Keratinocyte (primary cell): ENCODE data around the gene MTFP1. TPM values are rescaled to one million over a fixed set of nuclear protein-coding genes. Genes with fewer than 3 reads are reported as not detected.
A peak's percentile ranks its signal among the peaks of the same experiment; 100 is the strongest.

Source experiments
- DNase-seq: peaks from one replicate; pipeline ENCODE4 v3.0.0-alpha.2; 2011; ENCODE audit warnings: low read depth, missing footprints, low spot score
- FAIRE-seq: peaks from 2 replicates; lab custom pipeline; 2011; peaks lifted over from hg19 to GRCh38; lab: Jason Lieb, UNC
- H2AFZ ChIP-seq: 2 replicates; pipeline ENCODE4 v1.6.0; 2012; ENCODE audit warnings: low read length, control low read depth, inconsistent platforms; ENCODE audit not compliant: control insufficient read depth
- H3K27ac ChIP-seq: 2 replicates; pipeline ENCODE4 v1.5.1; 2011; ENCODE audit warnings: low read length; ENCODE audit not compliant: control insufficient read depth, insufficient read depth
- H3K27me3 ChIP-seq: 3 replicates; pipeline ENCODE4 v1.6.0; 2011; ENCODE audit warnings: low read length; ENCODE audit not compliant: control insufficient read depth, insufficient read depth; ENCODE audit errors: extremely low read depth
- H3K36me3 ChIP-seq, 2 experiments: 2 replicates in 1 of 2; 3 replicates in 1 of 2; pipeline ENCODE4 v1.5.1; 2011; ENCODE audit warnings: low read length in 2 of 2, mild to moderate bottlenecking in 1 of 2; ENCODE audit not compliant: control insufficient read depth in 2 of 2, insufficient read depth in 2 of 2; ENCODE audit errors: extremely low read depth in 1 of 2
- H3K4me1 ChIP-seq: 3 replicates; pipeline ENCODE4 v1.5.1; 2011; ENCODE audit warnings: low read length; ENCODE audit not compliant: control insufficient read depth, insufficient read depth; ENCODE audit errors: extremely low read depth
- H3K4me2 ChIP-seq: 3 replicates; pipeline ENCODE4 v1.6.0; 2011; ENCODE audit warnings: low read depth, low read length; ENCODE audit not compliant: control insufficient read depth, insufficient read depth; ENCODE audit errors: extremely low read depth
- H3K4me3 ChIP-seq, 3 experiments: fragments of 200-600 bp in 1 of 3; sonication (generic) in 1 of 3; 2 replicates in 2 of 3; 3 replicates in 1 of 3; pipeline ENCODE4 v1.5.1; 2011 to 2016; ENCODE audit warnings: low read length in 3 of 3, mild to moderate bottlenecking in 3 of 3, control low read depth in 2 of 3, inconsistent platforms in 1 of 3, low read depth in 1 of 3, mixed read lengths in 1 of 3, mixed run types in 1 of 3, moderate library complexity in 1 of 3; ENCODE audit not compliant: control insufficient read depth in 2 of 3, insufficient read depth in 2 of 3; ENCODE audit errors: extremely low read depth in 1 of 3
- H3K79me2 ChIP-seq: 2 replicates; pipeline ENCODE4 v1.6.0; 2012; ENCODE audit warnings: low read length; ENCODE audit not compliant: control insufficient read depth, insufficient read depth
- H3K9ac ChIP-seq: 3 replicates; pipeline ENCODE4 v1.6.0; 2011; ENCODE audit warnings: low read length; ENCODE audit not compliant: control insufficient read depth, insufficient read depth; ENCODE audit errors: extremely low read depth
- H3K9me1 ChIP-seq: 3 replicates; pipeline ENCODE4 v1.6.0; 2011; ENCODE audit warnings: low read length; ENCODE audit not compliant: control insufficient read depth, insufficient read depth; ENCODE audit errors: extremely low read depth
- H3K9me3 ChIP-seq: 2 replicates; pipeline ENCODE4 v1.5.1; 2012; ENCODE audit warnings: low read depth, low read length; ENCODE audit not compliant: control insufficient read depth
- H4K20me1 ChIP-seq: 3 replicates; pipeline ENCODE4 v1.6.0; 2011; ENCODE audit warnings: low read length; ENCODE audit not compliant: control insufficient read depth, insufficient read depth; ENCODE audit errors: extremely low read depth
- EZH2 ChIP-seq: IDR thresholded peaks from one replicate; pipeline ENCODE4 v1.6.1; 2012; ENCODE audit warnings: inconsistent platforms, mild to moderate bottlenecking, low read length, moderate library complexity
- dilution Hi-C: fragments of 300-500 bp; cut with MboI; formaldehyde crosslinking; loops from one replicate; pipeline ENCODE4 v1.7.0; 2020; ENCODE audit warnings: low sequenced_read_pairs; ENCODE audit not compliant: extremely low pct_ligation_motif_present
- polyA plus RNA-seq, 5 experiments: library from polyadenylated mRNA; depleted of rRNA in 3 of 5; stranded (reverse) in 3 of 5; stranded (forward) in 1 of 5; unstranded in 1 of 5; fragments of >200 nt; gene quantifications; 1 replicate in 1 of 5; 2 replicates in 3 of 5; 3 replicates in 1 of 5; pipeline versions ENCODE4 v1.2.1 to v1.2.3, GENCODE V29; 2011 to 2012; ENCODE audit warnings: missing spikeins in 2 of 5, low read depth in 1 of 5, low replicate concordance in 1 of 5
- TF ChIP-seq, protein P1 (sequence below), 3 experiments: IDR thresholded peaks in 1 of 3; conservative IDR thresholded peaks in 1 of 3; optimal IDR thresholded peaks in 1 of 3; 2 replicates in 2 of 3; 3 replicates in 1 of 3; pipeline versions ENCODE3 to v1.5.1; 2011; ENCODE audit warnings: low read length in 3 of 3, mild to moderate bottlenecking in 3 of 3, moderate library complexity in 2 of 3, control low read depth in 1 of 3, inconsistent platforms in 1 of 3; ENCODE audit not compliant: insufficient read depth in 2 of 3; ENCODE audit errors: extremely low read depth in 1 of 3

MTFP1 gene
- polyA plus RNA-seq, 1 donor (not counting 4 experiments of a cell fraction or from before 2014, with no cell fraction given), result 8.4 TPM

DNA sequence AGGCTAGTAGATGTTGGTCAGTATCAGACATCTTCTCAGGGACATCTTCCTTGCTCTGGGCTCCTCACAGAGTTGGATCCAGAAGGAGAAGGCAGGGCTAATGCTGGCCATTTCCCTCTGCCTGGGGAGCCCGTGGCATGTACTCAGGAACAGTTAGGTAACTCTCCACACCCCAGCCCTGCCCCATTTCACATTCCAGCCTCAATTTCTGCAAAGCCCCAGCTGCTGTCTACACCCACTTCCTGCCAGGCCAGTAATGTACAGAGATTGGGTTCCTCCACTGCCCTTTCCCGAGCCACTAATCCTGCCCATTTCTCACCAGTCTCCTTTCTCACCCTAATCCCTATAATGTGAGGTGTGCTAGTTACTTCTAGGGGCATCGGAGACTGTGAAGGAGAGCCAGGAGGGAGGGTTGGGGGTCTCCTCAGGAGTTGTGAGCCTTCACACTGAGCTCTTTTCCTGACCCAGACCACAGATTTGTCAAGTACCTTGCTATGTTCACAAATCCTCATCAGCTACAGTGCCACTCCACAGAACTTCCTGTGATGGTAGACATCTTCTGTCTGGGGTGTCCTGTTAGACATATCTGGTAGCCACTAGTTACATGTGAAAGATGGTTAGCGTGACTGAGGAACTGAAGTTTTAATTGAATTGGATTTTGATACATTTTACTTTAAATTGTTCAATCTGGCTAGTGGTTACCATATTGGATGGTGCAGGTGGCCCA, 47.6 kb downstream of the MTFP1 start:
- dilution Hi-C loops, result no loop called here
- Histone ChIP-seq H2AFZ (peak overlapping the region; percentile 19), H3K27ac (no peak overlapping the region), H3K27me3 (peaks cover 10% of the 10 kb centered on the region), H3K9ac (no peak overlapping the region), H3K9me1 (no peaks in the 10 kb centered on the region), H3K4me1 (peaks cover 7% of the 10 kb centered on the region), H4K20me1 (no peaks in the 10 kb centered on the region), H3K9me3 (no peaks in the 10 kb centered on the region), H3K4me3 (no peak overlapping the region), H3K36me3 (no peaks in the 10 kb centered on the region), H3K4me2 (peak overlapping the region; percentile 39), H3K79me2 (no peaks in the 10 kb centered on the region)
- TF ChIP-seq, protein P1, sequence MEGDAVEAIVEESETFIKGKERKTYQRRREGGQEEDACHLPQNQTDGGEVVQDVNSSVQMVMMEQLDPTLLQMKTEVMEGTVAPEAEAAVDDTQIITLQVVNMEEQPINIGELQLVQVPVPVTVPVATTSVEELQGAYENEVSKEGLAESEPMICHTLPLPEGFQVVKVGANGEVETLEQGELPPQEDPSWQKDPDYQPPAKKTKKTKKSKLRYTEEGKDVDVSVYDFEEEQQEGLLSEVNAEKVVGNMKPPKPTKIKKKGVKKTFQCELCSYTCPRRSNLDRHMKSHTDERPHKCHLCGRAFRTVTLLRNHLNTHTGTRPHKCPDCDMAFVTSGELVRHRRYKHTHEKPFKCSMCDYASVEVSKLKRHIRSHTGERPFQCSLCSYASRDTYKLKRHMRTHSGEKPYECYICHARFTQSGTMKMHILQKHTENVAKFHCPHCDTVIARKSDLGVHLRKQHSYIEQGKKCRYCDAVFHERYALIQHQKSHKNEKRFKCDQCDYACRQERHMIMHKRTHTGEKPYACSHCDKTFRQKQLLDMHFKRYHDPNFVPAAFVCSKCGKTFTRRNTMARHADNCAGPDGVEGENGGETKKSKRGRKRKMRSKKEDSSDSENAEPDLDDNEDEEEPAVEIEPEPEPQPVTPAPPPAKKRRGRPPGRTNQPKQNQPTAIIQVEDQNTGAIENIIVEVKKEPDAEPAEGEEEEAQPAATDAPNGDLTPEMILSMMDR (optimal IDR thresholded peaks at IDR 0.05 in 1 of 3, IDR thresholded peaks at IDR 0.05 in 1 of 3, conservative IDR thresholded peaks at IDR 0.05 in 1 of 3; ENCODE audit: extremely low read depth in 1 of 3, insufficient read depth in 2 of 3, low read length in 3 of 3), result no peak
- no peak for TF ChIP-seq EZH2
- FAIRE-seq (no peak), DNase-seq (no peak)

DNA sequence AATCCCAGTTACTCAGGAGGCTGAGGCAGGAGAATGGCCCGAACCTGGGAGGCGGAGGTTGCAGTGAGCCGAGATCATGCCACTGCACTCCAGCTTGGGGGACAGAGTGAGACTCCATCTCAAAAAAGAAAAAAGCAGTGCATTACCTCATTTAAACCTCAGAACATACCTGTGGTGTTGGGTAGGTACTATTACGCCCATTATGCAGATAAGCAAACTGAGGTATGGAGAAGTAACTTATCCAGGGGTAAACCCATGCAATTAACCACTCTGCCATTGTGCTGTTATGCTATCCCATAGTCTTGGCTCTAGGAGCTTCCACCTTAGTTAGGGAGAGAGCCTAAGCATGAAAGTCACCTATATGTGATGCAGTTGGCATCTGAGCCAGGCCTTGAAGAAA, 48.6 kb downstream of the MTFP1 start:
- Histone ChIP-seq H3K9me1 (no peaks in the 10 kb centered on the region), H3K36me3 (no peaks in the 10 kb centered on the region), H3K9me3 (no peaks in the 10 kb centered on the region), H3K27ac (no peak overlapping the region), H3K4me1 (peaks cover 7% of the 10 kb centered on the region), H3K79me2 (no peaks in the 10 kb centered on the region), H3K9ac (no peak overlapping the region), H3K27me3 (peaks cover 10% of the 10 kb centered on the region), H4K20me1 (no peaks in the 10 kb centered on the region), H2AFZ (no peak overlapping the region), H3K4me2 (no peak overlapping the region), H3K4me3 (no peak overlapping the region)
- no peak for DNase-seq
- dilution Hi-C loops, result no loop called here
- no peak for FAIRE-seq
- no peak for TF ChIP-seq EZH2
- TF ChIP-seq, protein P1 (optimal IDR thresholded peaks at IDR 0.05 in 1 of 3, IDR thresholded peaks at IDR 0.05 in 1 of 3, conservative IDR thresholded peaks at IDR 0.05 in 1 of 3; ENCODE audit: extremely low read depth in 1 of 3, insufficient read depth in 2 of 3, low read length in 3 of 3), result no peak
